ENCODE results near the gene TENT4B.

The TENT4B gene

DNA sequence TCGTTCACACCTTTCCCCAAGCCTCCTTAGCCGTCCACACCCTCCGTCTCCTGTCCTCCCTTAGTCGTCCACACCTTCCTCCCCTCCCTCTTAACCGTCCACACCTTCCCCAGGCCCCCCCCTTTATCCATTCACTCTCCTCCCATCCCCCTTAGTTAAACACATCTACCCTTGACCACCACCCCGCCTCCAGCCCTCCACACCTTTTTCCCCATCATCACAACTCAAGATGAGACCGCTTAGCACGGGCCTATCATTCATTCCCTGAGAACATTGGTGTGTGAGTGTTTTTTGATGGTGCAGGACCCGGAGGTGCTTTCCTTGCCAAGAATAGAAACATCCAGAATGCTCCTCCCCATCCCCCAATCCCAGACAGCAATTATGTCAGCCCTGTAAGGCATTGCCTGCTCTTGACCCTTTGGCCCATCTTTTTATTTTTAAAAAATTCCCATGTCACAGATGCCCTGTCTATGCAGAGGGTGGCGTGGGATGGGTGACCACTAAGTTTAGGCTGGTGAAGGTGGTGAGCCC, 1.4 kb downstream of the TENT4B start:
- H3K9me3 ChIP-seq (ENCODE audit: insufficient read depth, low read depth, low read length), result peaks cover 6% of the 10 kb centered on the region
- H3K4me1 ChIP-seq (ENCODE audit: control insufficient read depth in 1 of 2, insufficient read depth in 2 of 2, low read length in 2 of 2), result peaks cover 5 to 14% of the 10 kb centered on the region in 2 experiments
- H3K79me1 ChIP-seq (ENCODE audit: low read length), result peaks cover 11% of the 10 kb centered on the region
- no peak overlapping the region for H2AK5ac ChIP-seq (ENCODE audit: low read length)
- peaks cover 9% of the 10 kb centered on the region for H3K79me2 ChIP-seq (ENCODE audit: control insufficient read depth, insufficient read depth, low read length, poor library complexity)
- peak overlapping the region; percentile 97 for H3K4me3 ChIP-seq (ENCODE audit: low read depth, low read length)
- peak overlapping the region; percentile 61 for H3K4ac ChIP-seq (ENCODE audit: low read depth, low read length)
- WGBS (ENCODE audit: extremely low coverage, insufficient coverage, insufficient read length), result no CpG with 5 or more reads among the region's 10 CpGs
- H4K91ac ChIP-seq (ENCODE audit: low read depth, low read length), result peak overlapping the region; percentile 48
- no peak for DNase-seq
- peak overlapping the region; percentile 89 for H3K4me2 ChIP-seq (ENCODE audit: low read length)
- no peaks in the 10 kb centered on the region for H3K36me3 ChIP-seq (ENCODE audit: control insufficient read depth in 1 of 2, insufficient read depth in 2 of 2, low read length in 2 of 2)
- no peak overlapping the region for H4K12ac ChIP-seq (ENCODE audit: low read depth, low read length)
- peak overlapping the region; percentile 24 for H3K23ac ChIP-seq (ENCODE audit: low read length)
- peak overlapping the region; percentile 72 for H3K14ac ChIP-seq (ENCODE audit: low read length)
- H3K18ac ChIP-seq (ENCODE audit: low read length), result peak overlapping the region; percentile 55
- H2AFZ ChIP-seq (ENCODE audit: insufficient read depth, low read length, poor library complexity), result peak overlapping the region; percentile 11
- H2BK120ac ChIP-seq (ENCODE audit: insufficient read depth, low read length, poor library complexity), result no peak overlapping the region
- H3K27me3 ChIP-seq (ENCODE audit: insufficient read depth, low read length), result no peaks in the 10 kb centered on the region
- peak overlapping the region; percentile 5 for H4K8ac ChIP-seq (ENCODE audit: low read depth, low read length)
- no peak overlapping the region for H2BK12ac ChIP-seq (ENCODE audit: low read length)
- H2BK5ac ChIP-seq (ENCODE audit: low read depth, low read length, poor library complexity), result no peak overlapping the region
- H3K9ac ChIP-seq (ENCODE audit: low read length), result peak overlapping the region; percentile 83
- no peak overlapping the region for H3K27ac ChIP-seq (ENCODE audit: low read depth, low read length)

DNA sequence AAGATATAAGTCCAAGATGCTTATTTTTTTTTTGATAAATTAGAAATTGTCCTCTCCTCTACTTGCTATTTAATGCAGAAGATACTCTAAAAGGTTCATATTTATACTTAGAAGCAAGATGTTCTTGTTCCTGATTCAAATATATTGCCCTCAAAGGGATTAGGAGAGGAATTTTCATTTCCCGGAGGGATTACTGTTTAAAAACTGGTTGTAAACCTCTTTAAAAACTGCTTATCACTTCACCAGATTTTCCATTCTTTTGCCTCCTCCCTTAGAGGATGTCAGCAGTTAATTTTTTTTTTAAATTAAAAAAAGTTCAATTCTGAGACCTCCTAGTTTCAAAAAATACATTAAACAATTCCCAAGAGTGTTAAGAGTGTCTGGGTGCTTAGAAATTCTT, 2.8 kb downstream of the TENT4B start:
- H3K9me3 ChIP-seq (ENCODE audit: insufficient read depth, low read depth, low read length), result peaks cover 6% of the 10 kb centered on the region
- no peak overlapping the region for H3K23ac ChIP-seq (ENCODE audit: low read length)
- H3K18ac ChIP-seq (ENCODE audit: low read length), result no peak overlapping the region
- peaks cover 0 to 3% of the 10 kb centered on the region in 2 experiments for H3K36me3 ChIP-seq (ENCODE audit: control insufficient read depth in 1 of 2, insufficient read depth in 2 of 2, low read length in 2 of 2)
- peaks cover 5 to 14% of the 10 kb centered on the region in 2 experiments for H3K4me1 ChIP-seq (ENCODE audit: control insufficient read depth in 1 of 2, insufficient read depth in 2 of 2, low read length in 2 of 2)
- no CpG with 5 or more reads among the region's 1 CpG for WGBS (ENCODE audit: extremely low coverage, insufficient coverage, insufficient read length)
- peaks cover 9% of the 10 kb centered on the region for H3K79me2 ChIP-seq (ENCODE audit: control insufficient read depth, insufficient read depth, low read length, poor library complexity)
- H3K4ac ChIP-seq (ENCODE audit: low read depth, low read length), result no peak overlapping the region
- H2BK5ac ChIP-seq (ENCODE audit: low read depth, low read length, poor library complexity), result no peak overlapping the region
- DNase-seq, result no peak
- no peak overlapping the region for H3K27ac ChIP-seq (ENCODE audit: low read depth, low read length)
- H4K8ac ChIP-seq (ENCODE audit: low read depth, low read length), result no peak overlapping the region
- no peak overlapping the region for H2BK12ac ChIP-seq (ENCODE audit: low read length)
- no peak overlapping the region for H3K4me3 ChIP-seq (ENCODE audit: low read depth, low read length)
- H3K27me3 ChIP-seq (ENCODE audit: insufficient read depth, low read length), result no peaks in the 10 kb centered on the region
- H3K79me1 ChIP-seq (ENCODE audit: low read length), result peaks cover 11% of the 10 kb centered on the region
- H2AFZ ChIP-seq (ENCODE audit: insufficient read depth, low read length, poor library complexity), result no peak overlapping the region
- no peak overlapping the region for H2AK5ac ChIP-seq (ENCODE audit: low read length)
- H4K91ac ChIP-seq (ENCODE audit: low read depth, low read length), result no peak overlapping the region
- H4K12ac ChIP-seq (ENCODE audit: low read depth, low read length), result no peak overlapping the region
- H3K4me2 ChIP-seq (ENCODE audit: low read length), result no peak overlapping the region
- no peak overlapping the region for H3K14ac ChIP-seq (ENCODE audit: low read length)
- no peak overlapping the region for H3K9ac ChIP-seq (ENCODE audit: low read length)
- no peak overlapping the region for H2BK120ac ChIP-seq (ENCODE audit: insufficient read depth, low read length, poor library complexity)

DNA sequence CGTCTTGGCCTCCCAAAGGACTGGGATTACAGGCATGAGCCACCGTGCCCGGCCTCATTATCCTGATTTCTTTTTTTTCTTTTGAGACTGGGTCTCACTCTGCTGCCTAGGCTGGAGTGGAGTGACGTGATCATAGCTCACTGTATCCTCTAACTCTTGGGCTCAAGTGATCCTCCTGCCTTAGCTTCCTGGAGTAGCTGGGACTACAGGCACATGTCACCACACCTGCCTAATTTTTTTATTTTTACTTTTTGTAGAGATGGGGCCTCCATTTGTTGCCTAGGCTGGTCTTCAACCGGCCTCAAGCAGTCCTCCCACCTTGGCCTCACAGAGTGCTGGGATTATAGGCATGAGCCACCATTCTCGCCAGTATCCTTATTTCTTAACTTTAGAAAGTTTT, 3.5 kb downstream of the TENT4B start:
- Histone ChIP-seq H3K9ac (ENCODE audit: low read length) (no peak overlapping the region), H3K79me2 (ENCODE audit: control insufficient read depth, insufficient read depth, low read length, poor library complexity) (peaks cover 9% of the 10 kb centered on the region), H2BK120ac (ENCODE audit: insufficient read depth, low read length, poor library complexity) (no peak overlapping the region), H3K9me3 (ENCODE audit: insufficient read depth, low read depth, low read length) (peaks cover 6% of the 10 kb centered on the region), H3K27ac (ENCODE audit: low read depth, low read length) (no peak overlapping the region), H3K14ac (ENCODE audit: low read length) (no peak overlapping the region), H2BK5ac (ENCODE audit: low read depth, low read length, poor library complexity) (no peak overlapping the region), H3K23ac (ENCODE audit: low read length) (no peak overlapping the region), H2BK12ac (ENCODE audit: low read length) (no peak overlapping the region), H3K4me3 (ENCODE audit: low read depth, low read length) (no peak overlapping the region), H4K8ac (ENCODE audit: low read depth, low read length) (no peak overlapping the region), H4K91ac (ENCODE audit: low read depth, low read length) (no peak overlapping the region), H2AFZ (ENCODE audit: insufficient read depth, low read length, poor library complexity) (no peak overlapping the region), H3K4ac (ENCODE audit: low read depth, low read length) (no peak overlapping the region), H3K18ac (ENCODE audit: low read length) (no peak overlapping the region), H3K4me1 (ENCODE audit: control insufficient read depth in 1 of 2, insufficient read depth in 2 of 2, low read length in 2 of 2) (peaks cover 5 to 14% of the 10 kb centered on the region in 2 experiments), H3K4me2 (ENCODE audit: low read length) (no peak overlapping the region), H3K79me1 (ENCODE audit: low read length) (peaks cover 11% of the 10 kb centered on the region), H2AK5ac (ENCODE audit: low read length) (no peak overlapping the region), H3K36me3 (ENCODE audit: control insufficient read depth in 1 of 2, insufficient read depth in 2 of 2, low read length in 2 of 2) (peaks cover 0 to 3% of the 10 kb centered on the region in 2 experiments), H4K12ac (ENCODE audit: low read depth, low read length) (no peak overlapping the region), H3K27me3 (ENCODE audit: insufficient read depth, low read length) (no peaks in the 10 kb centered on the region)
- WGBS (ENCODE audit: extremely low coverage, insufficient coverage, insufficient read length), result no CpG with 5 or more reads among the region's 6 CpGs
- DNase-seq, result no peak

DNA sequence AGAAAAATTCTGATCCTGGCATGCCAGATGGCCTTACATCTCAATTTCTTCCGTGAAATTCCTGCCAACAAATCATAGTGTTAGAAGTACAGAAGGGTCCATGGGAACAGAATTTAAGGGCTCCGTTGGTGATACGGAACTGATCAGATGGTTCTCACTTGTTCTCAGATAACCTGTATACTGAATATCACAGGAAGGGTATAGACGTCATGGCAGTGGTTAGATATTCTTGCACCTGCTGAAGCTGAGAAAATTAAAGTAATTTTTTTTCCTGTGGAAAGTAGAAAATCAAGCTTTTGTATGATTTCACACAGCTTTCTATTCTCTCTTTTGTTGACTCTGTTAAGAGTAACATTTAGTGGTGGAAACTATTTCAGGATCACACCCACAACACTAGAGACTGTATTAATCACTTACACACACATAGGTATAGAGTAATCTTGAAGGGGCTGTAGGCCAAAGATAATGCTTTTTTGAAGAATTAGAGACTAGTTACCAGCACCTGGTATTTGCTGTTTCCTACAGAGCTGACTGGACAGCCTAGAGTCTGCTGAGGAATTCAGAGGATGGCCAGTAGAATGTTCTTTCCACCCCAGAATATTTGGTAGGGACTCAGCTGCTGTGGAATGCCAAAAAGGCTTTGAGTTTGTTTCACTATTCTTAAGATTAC, 7.5 kb downstream of the TENT4B start:
- Histone ChIP-seq H2AFZ (ENCODE audit: insufficient read depth, low read length, poor library complexity) (no peak overlapping the region), H3K18ac (ENCODE audit: low read length) (no peak overlapping the region), H3K27me3 (ENCODE audit: insufficient read depth, low read length) (no peaks in the 10 kb centered on the region), H2BK120ac (ENCODE audit: insufficient read depth, low read length, poor library complexity) (no peak overlapping the region), H3K36me3 (ENCODE audit: control insufficient read depth in 1 of 2, insufficient read depth in 2 of 2, low read length in 2 of 2) (peaks cover 0 to 3% of the 10 kb centered on the region in 2 experiments), H3K4me2 (ENCODE audit: low read length) (no peak overlapping the region), H2BK12ac (ENCODE audit: low read length) (no peak overlapping the region), H2AK5ac (ENCODE audit: low read length) (no peak overlapping the region), H4K12ac (ENCODE audit: low read depth, low read length) (no peak overlapping the region), H4K8ac (ENCODE audit: low read depth, low read length) (no peak overlapping the region), H3K4ac (ENCODE audit: low read depth, low read length) (no peak overlapping the region), H3K9ac (ENCODE audit: low read length) (no peak overlapping the region), H3K9me3 (ENCODE audit: insufficient read depth, low read depth, low read length) (no peaks in the 10 kb centered on the region), H3K4me3 (ENCODE audit: low read depth, low read length) (no peak overlapping the region), H3K79me2 (ENCODE audit: control insufficient read depth, insufficient read depth, low read length, poor library complexity) (no peaks in the 10 kb centered on the region), H3K27ac (ENCODE audit: low read depth, low read length) (no peak overlapping the region), H3K23ac (ENCODE audit: low read length) (no peak overlapping the region), H2BK5ac (ENCODE audit: low read depth, low read length, poor library complexity) (no peak overlapping the region), H3K14ac (ENCODE audit: low read length) (no peak overlapping the region), H3K79me1 (ENCODE audit: low read length) (no peaks in the 10 kb centered on the region), H3K4me1 (ENCODE audit: control insufficient read depth in 1 of 2, insufficient read depth in 2 of 2, low read length in 2 of 2) (no peaks in the 10 kb centered on the region), H4K91ac (ENCODE audit: low read depth, low read length) (no peak overlapping the region)
- WGBS (ENCODE audit: extremely low coverage, insufficient coverage, insufficient read length), result no CpG with 5 or more reads among the region's 4 CpGs
- DNase-seq, result peak in 1 of 2 donors; percentile 65
